Measurements from ENCODE around the gene C8B.

C8B gene

GRCh38 chr1:56924116-56924515 lies 41.7 kb downstream of the C8B start:
- Histone ChIP-seq H3K9ac (ENCODE audit: low read length) (no peak overlapping the region), H3K4me1 (ENCODE audit: control insufficient read depth, insufficient read depth, low read length) (no peaks in the 10 kb centered on the region), H3K36me3 (ENCODE audit: control insufficient read depth, insufficient read depth, low read length) (no peaks in the 10 kb centered on the region), H3K4me3 (ENCODE audit: low read length) (no peak overlapping the region), H3K9me3 (ENCODE audit: control insufficient read depth, low read length) (no peaks in the 10 kb centered on the region), H3K27me3 (ENCODE audit: control insufficient read depth, insufficient read depth, low read length) (no peaks in the 10 kb centered on the region)

- Histone ChIP-seq H3K9ac (ENCODE audit: low read length) (no peak overlapping the region), H3K36me3 (ENCODE audit: control insufficient read depth, insufficient read depth, low read length) (no peaks in the 10 kb centered on the region), H3K27me3 (ENCODE audit: control insufficient read depth, insufficient read depth, low read length) (no peaks in the 10 kb centered on the region), H3K4me1 (ENCODE audit: control insufficient read depth, insufficient read depth, low read length) (no peaks in the 10 kb centered on the region), H3K4me3 (ENCODE audit: low read length) (no peak overlapping the region), H3K9me3 (ENCODE audit: control insufficient read depth, low read length) (no peaks in the 10 kb centered on the region)
These were observed 42.6 kb downstream of the C8B start for GRCh38 chr1:56923201-56923600.

- Histone ChIP-seq H3K4me3 (ENCODE audit: low read length) (no peak overlapping the region), H3K4me1 (ENCODE audit: control insufficient read depth, insufficient read depth, low read length) (no peaks in the 10 kb centered on the region), H3K36me3 (ENCODE audit: control insufficient read depth, insufficient read depth, low read length) (no peaks in the 10 kb centered on the region), H3K9ac (ENCODE audit: low read length) (no peak overlapping the region), H3K27me3 (ENCODE audit: control insufficient read depth, insufficient read depth, low read length) (no peaks in the 10 kb centered on the region), H3K9me3 (ENCODE audit: control insufficient read depth, low read length) (no peaks in the 10 kb centered on the region)
These were observed 43.3 kb downstream of the C8B start for GRCh38 chr1:56922507-56922906.

- H3K27me3 ChIP-seq (ENCODE audit: control insufficient read depth, insufficient read depth, low read length), result no peaks in the 10 kb centered on the region
- no peaks in the 10 kb centered on the region for H3K9me3 ChIP-seq (ENCODE audit: control insufficient read depth, low read length)
- H3K4me3 ChIP-seq (ENCODE audit: low read length), result no peak overlapping the region
- H3K4me1 ChIP-seq (ENCODE audit: control insufficient read depth, insufficient read depth, low read length), result no peaks in the 10 kb centered on the region
- no peaks in the 10 kb centered on the region for H3K36me3 ChIP-seq (ENCODE audit: control insufficient read depth, insufficient read depth, low read length)
- no peak overlapping the region for H3K9ac ChIP-seq (ENCODE audit: low read length)
These were observed 43.7 kb downstream of the C8B start for GRCh38 chr1:56922070-56922469.

- Histone ChIP-seq H3K4me3 (ENCODE audit: low read length) (no peak overlapping the region), H3K27me3 (ENCODE audit: control insufficient read depth, insufficient read depth, low read length) (no peaks in the 10 kb centered on the region), H3K4me1 (ENCODE audit: control insufficient read depth, insufficient read depth, low read length) (no peaks in the 10 kb centered on the region), H3K36me3 (ENCODE audit: control insufficient read depth, insufficient read depth, low read length) (no peaks in the 10 kb centered on the region), H3K9me3 (ENCODE audit: control insufficient read depth, low read length) (no peaks in the 10 kb centered on the region), H3K9ac (ENCODE audit: low read length) (no peak overlapping the region)
These were observed 44.3 kb downstream of the C8B start for GRCh38 chr1:56921479-56921878.

- Histone ChIP-seq H3K36me3 (ENCODE audit: control insufficient read depth, insufficient read depth, low read length) (no peaks in the 10 kb centered on the region), H3K9ac (ENCODE audit: low read length) (no peak overlapping the region), H3K4me1 (ENCODE audit: control insufficient read depth, insufficient read depth, low read length) (no peaks in the 10 kb centered on the region), H3K27me3 (ENCODE audit: control insufficient read depth, insufficient read depth, low read length) (no peaks in the 10 kb centered on the region), H3K9me3 (ENCODE audit: control insufficient read depth, low read length) (no peaks in the 10 kb centered on the region), H3K4me3 (ENCODE audit: low read length) (no peak overlapping the region)
These were observed 45.2 kb downstream of the C8B start for GRCh38 chr1:56920591-56921001.

- H3K27me3 ChIP-seq (ENCODE audit: control insufficient read depth, insufficient read depth, low read length), result no peaks in the 10 kb centered on the region
- H3K9ac ChIP-seq (ENCODE audit: low read length), result no peak overlapping the region
- no peaks in the 10 kb centered on the region for H3K9me3 ChIP-seq (ENCODE audit: control insufficient read depth, low read length)
- no peaks in the 10 kb centered on the region for H3K36me3 ChIP-seq (ENCODE audit: control insufficient read depth, insufficient read depth, low read length)
- no peaks in the 10 kb centered on the region for H3K4me1 ChIP-seq (ENCODE audit: control insufficient read depth, insufficient read depth, low read length)
- H3K4me3 ChIP-seq (ENCODE audit: low read length), result no peak overlapping the region
These were observed 48.5 kb downstream of the C8B start for GRCh38 chr1:56917356-56917755.

- H3K4me3 ChIP-seq (ENCODE audit: low read length), result no peak overlapping the region
- H3K4me1 ChIP-seq (ENCODE audit: control insufficient read depth, insufficient read depth, low read length), result no peaks in the 10 kb centered on the region
- H3K27me3 ChIP-seq (ENCODE audit: control insufficient read depth, insufficient read depth, low read length), result no peaks in the 10 kb centered on the region
- no peaks in the 10 kb centered on the region for H3K36me3 ChIP-seq (ENCODE audit: control insufficient read depth, insufficient read depth, low read length)
- no peaks in the 10 kb centered on the region for H3K9me3 ChIP-seq (ENCODE audit: control insufficient read depth, low read length)
- H3K9ac ChIP-seq (ENCODE audit: low read length), result no peak overlapping the region
These were observed 49.2 kb downstream of the C8B start for GRCh38 chr1:56916630-56917029.

GRCh38 chr1:56915960-56916359 lies 49.9 kb downstream of the C8B start:
- Histone ChIP-seq H3K9ac (ENCODE audit: low read length) (no peak overlapping the region), H3K27me3 (ENCODE audit: control insufficient read depth, insufficient read depth, low read length) (no peaks in the 10 kb centered on the region), H3K36me3 (ENCODE audit: control insufficient read depth, insufficient read depth, low read length) (no peaks in the 10 kb centered on the region), H3K4me3 (ENCODE audit: low read length) (no peak overlapping the region), H3K9me3 (ENCODE audit: control insufficient read depth, low read length) (no peaks in the 10 kb centered on the region), H3K4me1 (ENCODE audit: control insufficient read depth, insufficient read depth, low read length) (peaks cover 5% of the 10 kb centered on the region)

- Histone ChIP-seq H3K36me3 (ENCODE audit: control insufficient read depth, insufficient read depth, low read length) (no peaks in the 10 kb centered on the region), H3K9me3 (ENCODE audit: control insufficient read depth, low read length) (no peaks in the 10 kb centered on the region), H3K9ac (ENCODE audit: low read length) (no peak overlapping the region), H3K27me3 (ENCODE audit: control insufficient read depth, insufficient read depth, low read length) (no peaks in the 10 kb centered on the region), H3K4me3 (ENCODE audit: low read length) (no peak overlapping the region), H3K4me1 (ENCODE audit: control insufficient read depth, insufficient read depth, low read length) (peaks cover 12% of the 10 kb centered on the region)
These were observed 53.5 kb downstream of the C8B start for GRCh38 chr1:56912325-56912724.

GRCh38 chr1:56911098-56911938 lies 54.5 kb downstream of the C8B start:
- Histone ChIP-seq H3K27me3 (ENCODE audit: control insufficient read depth, insufficient read depth, low read length) (no peaks in the 10 kb centered on the region), H3K4me1 (ENCODE audit: control insufficient read depth, insufficient read depth, low read length) (peaks cover 12% of the 10 kb centered on the region), H3K9ac (ENCODE audit: low read length) (no peak overlapping the region), H3K36me3 (ENCODE audit: control insufficient read depth, insufficient read depth, low read length) (no peaks in the 10 kb centered on the region), H3K9me3 (ENCODE audit: control insufficient read depth, low read length) (no peaks in the 10 kb centered on the region), H3K4me3 (ENCODE audit: low read length) (no peak overlapping the region)

- Histone ChIP-seq H3K9me3 (ENCODE audit: control insufficient read depth, low read length) (no peaks in the 10 kb centered on the region), H3K27me3 (ENCODE audit: control insufficient read depth, insufficient read depth, low read length) (no peaks in the 10 kb centered on the region), H3K9ac (ENCODE audit: low read length) (no peak overlapping the region), H3K36me3 (ENCODE audit: control insufficient read depth, insufficient read depth, low read length) (no peaks in the 10 kb centered on the region), H3K4me3 (ENCODE audit: low read length) (no peak overlapping the region), H3K4me1 (ENCODE audit: control insufficient read depth, insufficient read depth, low read length) (peaks cover 12% of the 10 kb centered on the region)
These were observed 55.3 kb downstream of the C8B start for GRCh38 chr1:56910441-56910985.

All from mucosa of stomach (tissue), 1 donor.